ENCODE data around the gene WASL.

GRCh38 chr7:123692471-123692877 lies 56.3 kb downstream of the WASL start:
- TF ChIP-seq PREB (CRISPR knock-in tag; IDR thresholded peaks at IDR 0.05; ENCODE audit: borderline replicate concordance) (no peak), NR3C1 (CRISPR knock-in tag; conservative IDR thresholded peaks at IDR 0.05; ENCODE audit: low read depth) (no peak), CTCF (IDR thresholded peaks at IDR 0.05) (no peak), SP1 (CRISPR knock-in tag; conservative IDR thresholded peaks at IDR 0.05) (peak; percentile 73), ZNF138 (CRISPR knock-in tag; conservative IDR thresholded peaks at IDR 0.05) (no peak), STAT6 (CRISPR knock-in tag; conservative IDR thresholded peaks at IDR 0.05; ENCODE audit: low read depth) (no peak), OVOL2 (CRISPR knock-in tag; IDR thresholded peaks at IDR 0.05; ENCODE audit: borderline replicate concordance) (no peak)
